ENCODE results near the gene OGFR. TPM values are rescaled to one million over a fixed set of nuclear protein-coding genes. Genes with fewer than 3 reads are reported as not detected.

The OGFR gene
- total RNA-seq, 1 donor from 2014 or later = 47.2 TPM

DNA sequence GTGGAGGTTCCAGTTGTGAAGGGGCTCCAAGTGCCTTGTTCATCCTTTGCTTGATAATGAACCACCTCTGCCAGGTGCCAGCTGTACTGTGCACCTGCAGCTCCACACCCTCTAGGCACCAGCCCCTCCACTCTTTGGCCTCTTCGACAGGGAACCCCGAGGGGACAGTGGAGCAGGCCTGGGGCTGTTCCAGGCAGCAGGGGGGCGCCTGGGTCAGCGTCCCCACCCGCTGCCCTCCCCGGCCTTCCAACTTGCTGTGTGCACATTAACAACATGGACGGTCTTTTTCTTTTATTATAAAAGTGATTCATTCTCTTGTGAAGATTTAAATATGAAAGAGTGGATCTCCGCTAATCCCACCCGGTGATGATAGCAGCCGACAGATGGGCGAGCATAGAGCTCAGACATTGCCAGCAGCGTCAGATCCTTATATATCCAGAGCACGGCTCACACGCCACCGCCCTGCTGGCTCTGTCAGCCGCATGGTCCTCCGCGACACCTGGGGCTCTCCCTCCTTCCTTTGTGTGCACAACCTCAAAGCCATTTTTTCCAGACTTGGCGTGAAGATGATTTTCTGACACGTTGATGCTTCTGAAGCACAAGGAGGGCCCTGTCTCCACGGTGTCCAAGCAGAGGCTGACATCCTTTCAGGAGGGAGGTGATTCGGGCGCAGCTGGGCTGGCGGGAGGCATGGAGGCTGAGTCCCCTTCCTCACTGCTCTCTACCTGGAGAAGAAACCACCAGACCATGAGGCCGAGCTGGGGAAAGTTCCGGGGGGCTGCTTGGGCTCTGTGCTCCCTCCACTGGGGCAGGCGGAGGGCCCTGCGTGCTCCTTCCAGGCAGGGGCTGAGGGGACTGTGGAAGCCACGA is 30.6 kb upstream of the OGFR start:
- Mint-ChIP-seq H3K4me1 (ENCODE audit: unreplicated experiment) (peaks cover 4% of the 10 kb centered on the region), H3K36me3 (ENCODE audit: unreplicated experiment) (no peaks in the 10 kb centered on the region)
- TF ChIP-seq, protein P1, sequence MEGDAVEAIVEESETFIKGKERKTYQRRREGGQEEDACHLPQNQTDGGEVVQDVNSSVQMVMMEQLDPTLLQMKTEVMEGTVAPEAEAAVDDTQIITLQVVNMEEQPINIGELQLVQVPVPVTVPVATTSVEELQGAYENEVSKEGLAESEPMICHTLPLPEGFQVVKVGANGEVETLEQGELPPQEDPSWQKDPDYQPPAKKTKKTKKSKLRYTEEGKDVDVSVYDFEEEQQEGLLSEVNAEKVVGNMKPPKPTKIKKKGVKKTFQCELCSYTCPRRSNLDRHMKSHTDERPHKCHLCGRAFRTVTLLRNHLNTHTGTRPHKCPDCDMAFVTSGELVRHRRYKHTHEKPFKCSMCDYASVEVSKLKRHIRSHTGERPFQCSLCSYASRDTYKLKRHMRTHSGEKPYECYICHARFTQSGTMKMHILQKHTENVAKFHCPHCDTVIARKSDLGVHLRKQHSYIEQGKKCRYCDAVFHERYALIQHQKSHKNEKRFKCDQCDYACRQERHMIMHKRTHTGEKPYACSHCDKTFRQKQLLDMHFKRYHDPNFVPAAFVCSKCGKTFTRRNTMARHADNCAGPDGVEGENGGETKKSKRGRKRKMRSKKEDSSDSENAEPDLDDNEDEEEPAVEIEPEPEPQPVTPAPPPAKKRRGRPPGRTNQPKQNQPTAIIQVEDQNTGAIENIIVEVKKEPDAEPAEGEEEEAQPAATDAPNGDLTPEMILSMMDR (IDR thresholded peaks at IDR 0.05) = no peak

DNA sequence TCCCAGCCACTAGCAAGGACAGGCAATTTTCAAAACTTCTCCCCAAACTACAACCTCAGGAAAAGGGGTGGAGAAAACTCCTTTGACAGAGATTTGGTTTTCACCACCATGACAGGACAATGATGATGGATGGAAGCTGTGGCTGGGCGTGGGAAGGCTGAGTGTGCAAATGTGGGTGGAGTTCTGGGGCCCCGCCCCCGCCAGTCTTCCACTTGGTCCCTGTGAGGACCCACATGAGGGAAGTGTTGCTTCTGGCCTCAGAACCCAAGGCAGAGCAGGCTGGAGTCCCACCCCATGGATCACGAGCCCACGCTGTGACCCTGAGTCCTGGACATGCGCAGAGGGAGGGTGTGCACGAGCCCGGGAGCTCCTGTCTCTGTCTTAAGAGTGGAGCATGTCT is 29.9 kb upstream of the OGFR start:
- no peak overlapping the region for H3K27ac Mint-ChIP-seq (ENCODE audit: unreplicated experiment)
- no peaks in the 10 kb centered on the region for H3K36me3 Mint-ChIP-seq (ENCODE audit: unreplicated experiment)
- no peak for DNase-seq (ENCODE audit: extremely low spot score, unreplicated experiment)
- H3K27me3 Mint-ChIP-seq (ENCODE audit: unreplicated experiment) = peaks cover 30% of the 10 kb centered on the region
- TF ChIP-seq, protein P1 (IDR thresholded peaks at IDR 0.05) = no peak
- peaks cover 4% of the 10 kb centered on the region for H3K4me1 Mint-ChIP-seq (ENCODE audit: unreplicated experiment)
- H3K4me3 Mint-ChIP-seq (ENCODE audit: unreplicated experiment) = no peak overlapping the region
- H3K9me3 Mint-ChIP-seq (ENCODE audit: unreplicated experiment) = no peaks in the 10 kb centered on the region

More for the DNA sequence above, 30.6 kb upstream of the OGFR start:
- H3K27me3 Mint-ChIP-seq (ENCODE audit: unreplicated experiment) = peaks cover 30% of the 10 kb centered on the region
- no peak overlapping the region for H3K4me3 Mint-ChIP-seq (ENCODE audit: unreplicated experiment)
- no peaks in the 10 kb centered on the region for H3K9me3 Mint-ChIP-seq (ENCODE audit: unreplicated experiment)
- no peak overlapping the region for H3K27ac Mint-ChIP-seq (ENCODE audit: unreplicated experiment)
- no peak for DNase-seq (ENCODE audit: extremely low spot score, unreplicated experiment)

- no peaks in the 10 kb centered on the region for H3K36me3 Mint-ChIP-seq (ENCODE audit: unreplicated experiment)
- no peak overlapping the region for H3K4me3 Mint-ChIP-seq (ENCODE audit: unreplicated experiment)
- peaks cover 30% of the 10 kb centered on the region for H3K27me3 Mint-ChIP-seq (ENCODE audit: unreplicated experiment)
- DNase-seq (ENCODE audit: extremely low spot score, unreplicated experiment) = no peak
- TF ChIP-seq, protein P1 (IDR thresholded peaks at IDR 0.05) = no peak
- H3K9me3 Mint-ChIP-seq (ENCODE audit: unreplicated experiment) = no peaks in the 10 kb centered on the region
- H3K27ac Mint-ChIP-seq (ENCODE audit: unreplicated experiment) = no peak overlapping the region
- H3K4me1 Mint-ChIP-seq (ENCODE audit: unreplicated experiment) = peaks cover 4% of the 10 kb centered on the region
Observed at GRCh38 chr20:62775206-62775605, 29.4 kb upstream of the OGFR start.

DNA sequence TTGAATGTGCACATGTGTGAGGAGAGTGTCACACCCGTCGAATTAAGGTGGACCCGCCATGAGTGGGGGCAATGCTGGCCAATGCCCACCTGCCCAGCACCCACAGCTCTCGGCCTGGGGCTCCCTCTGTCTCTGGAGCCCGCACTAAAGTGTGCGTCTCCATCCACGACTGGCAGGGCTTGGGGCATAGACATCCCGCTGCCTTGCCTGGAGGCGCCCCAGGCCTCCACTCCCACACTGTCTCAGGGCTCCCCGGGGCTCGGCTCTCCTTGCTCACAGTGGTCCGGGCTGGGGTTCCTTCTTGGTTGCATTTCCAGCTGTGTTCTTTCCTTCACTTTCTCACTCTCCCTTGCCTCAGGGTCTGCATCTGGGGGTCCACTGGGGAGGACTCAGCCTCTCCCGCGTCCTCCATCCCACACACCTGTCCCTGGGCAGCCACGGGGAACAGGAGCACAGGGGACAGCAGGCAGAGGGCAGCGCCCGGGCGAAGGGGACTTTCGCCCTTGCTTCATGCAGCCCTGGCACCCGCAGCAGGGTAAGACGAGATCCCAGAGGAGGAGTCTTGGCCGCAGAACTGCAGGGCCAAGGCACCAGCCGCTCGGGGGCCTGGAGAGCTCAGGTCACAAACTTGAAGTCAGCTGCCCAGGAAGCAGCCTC is 28.5 kb upstream of the OGFR start:
- no peaks in the 10 kb centered on the region for H3K9me3 Mint-ChIP-seq (ENCODE audit: unreplicated experiment)
- peaks cover 4% of the 10 kb centered on the region for H3K4me1 Mint-ChIP-seq (ENCODE audit: unreplicated experiment)
- peaks cover 30% of the 10 kb centered on the region for H3K27me3 Mint-ChIP-seq (ENCODE audit: unreplicated experiment)
- no peaks in the 10 kb centered on the region for H3K36me3 Mint-ChIP-seq (ENCODE audit: unreplicated experiment)
- TF ChIP-seq, protein P1 (IDR thresholded peaks at IDR 0.05) = no peak
- DNase-seq (ENCODE audit: extremely low spot score, unreplicated experiment) = no peak
- no peak overlapping the region for H3K27ac Mint-ChIP-seq (ENCODE audit: unreplicated experiment)
- H3K4me3 Mint-ChIP-seq (ENCODE audit: unreplicated experiment) = no peak overlapping the region
